ENCODE data around the gene ELFN2. TPM values are rescaled to one million over a fixed set of nuclear protein-coding genes. Genes with fewer than 3 reads are reported as not detected.

The ELFN2 gene
- total RNA-seq, 1 experiment from 2014 or later, result 3.1 TPM

DNA sequence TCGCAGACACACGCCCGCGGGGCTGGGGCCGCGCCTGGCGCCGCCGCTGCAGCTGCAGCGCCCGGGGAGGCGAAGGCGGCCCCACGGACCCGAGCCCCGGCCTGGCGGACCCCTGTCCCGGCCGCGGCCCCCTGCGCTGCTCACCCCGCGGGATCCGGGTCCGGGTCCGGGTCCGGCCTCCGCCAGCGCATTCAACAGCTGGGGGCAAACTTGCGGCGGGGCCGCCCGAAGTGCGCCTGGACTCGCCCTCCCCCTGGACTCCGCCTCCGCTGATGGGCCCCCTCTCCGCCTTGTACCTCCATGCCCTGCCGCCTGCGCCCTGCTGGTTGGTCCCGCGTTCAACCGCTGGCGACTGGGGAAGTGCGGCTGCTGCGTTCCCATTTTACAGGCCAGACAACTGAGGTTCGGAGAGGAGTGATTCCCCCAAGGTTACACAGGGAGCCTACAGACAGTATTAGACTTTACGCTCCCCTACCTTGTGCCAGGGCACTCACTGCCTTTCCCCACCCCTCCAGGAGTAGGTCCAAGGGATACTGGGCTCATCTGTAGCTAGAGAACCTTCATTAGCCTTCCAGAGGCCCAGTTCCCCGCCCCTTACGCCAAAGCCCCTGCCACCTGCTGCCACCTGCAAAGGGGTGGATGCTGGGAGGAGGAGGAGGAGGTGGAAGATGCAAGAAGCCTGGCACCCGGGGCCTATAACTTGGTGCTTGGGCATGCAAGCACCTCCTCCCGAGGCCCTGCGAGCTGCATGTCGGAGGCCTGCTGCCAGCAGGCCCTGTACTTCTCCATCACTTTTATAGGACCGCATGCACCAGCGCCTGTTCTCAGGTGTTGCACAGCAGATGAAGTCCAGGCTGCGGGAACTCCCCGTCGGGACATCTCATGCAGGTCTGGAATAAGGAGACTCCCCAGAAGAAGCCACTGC is 694 bp upstream of the ELFN2 start:
- DNase-seq (ENCODE audit: low read depth), result no peak

DNA sequence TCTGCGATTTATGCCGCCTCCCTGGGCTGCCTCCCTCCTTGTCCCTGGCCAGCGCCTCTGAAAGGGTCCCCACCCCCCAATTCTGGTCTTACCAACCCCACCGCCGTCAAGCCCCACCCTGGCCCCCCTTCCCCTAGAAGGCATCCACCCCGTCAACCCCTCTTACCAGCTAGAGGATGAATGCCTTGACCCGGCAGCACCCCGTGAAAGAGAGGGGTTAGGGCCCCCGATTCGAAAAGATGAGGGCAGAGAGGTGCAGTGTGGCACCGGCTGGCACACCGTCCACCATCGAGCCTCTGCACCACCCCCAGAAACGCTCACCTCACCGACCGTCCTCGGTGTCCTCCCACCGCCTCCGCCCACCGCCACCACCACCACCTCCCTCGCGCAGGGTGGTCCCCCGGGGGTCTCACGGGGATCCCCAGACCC is 559 bp downstream of the ELFN2 start:
- no peak for DNase-seq (ENCODE audit: low read depth)

DNA sequence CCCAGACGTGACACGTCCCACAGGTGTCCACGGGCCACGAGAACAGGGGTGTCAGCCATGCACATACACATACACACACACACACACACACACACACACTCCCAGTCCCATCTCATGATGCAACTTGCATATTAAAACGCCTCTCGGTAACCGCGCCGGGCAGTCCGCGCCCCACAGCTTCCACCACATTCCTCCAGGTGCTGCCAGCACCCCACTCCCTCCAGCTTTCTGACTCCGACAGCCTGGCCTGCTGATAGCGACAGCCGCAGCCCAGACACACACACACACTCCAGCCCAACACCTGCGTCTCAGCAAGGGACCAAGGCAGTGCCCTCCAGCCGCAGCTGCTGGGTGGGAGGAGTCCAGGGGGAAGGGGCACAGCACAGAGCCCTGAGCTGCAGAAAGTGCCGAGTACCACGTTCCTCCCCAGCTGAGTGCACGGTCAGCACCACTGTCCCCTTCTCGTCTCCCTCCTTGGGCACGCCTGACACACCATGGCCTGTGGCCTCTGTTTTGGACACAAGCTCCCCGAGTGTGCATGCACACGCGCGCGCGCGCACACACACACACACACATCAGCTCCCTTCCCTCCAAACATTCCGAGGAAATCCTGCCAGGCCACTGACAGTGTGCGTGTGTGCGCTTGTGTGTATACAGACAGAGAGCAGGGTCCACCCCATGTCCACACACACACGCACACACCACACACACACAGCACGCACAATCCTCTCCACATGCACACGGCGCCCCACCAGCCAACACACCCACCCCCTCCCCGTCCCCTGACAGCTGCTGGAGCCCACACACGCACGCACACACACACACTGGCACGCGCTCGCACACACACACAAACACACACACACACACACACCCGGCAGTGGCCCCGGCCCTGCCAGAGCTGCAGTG is 1.2 kb downstream of the ELFN2 start:
- no peak for DNase-seq (ENCODE audit: low read depth)

DNA sequence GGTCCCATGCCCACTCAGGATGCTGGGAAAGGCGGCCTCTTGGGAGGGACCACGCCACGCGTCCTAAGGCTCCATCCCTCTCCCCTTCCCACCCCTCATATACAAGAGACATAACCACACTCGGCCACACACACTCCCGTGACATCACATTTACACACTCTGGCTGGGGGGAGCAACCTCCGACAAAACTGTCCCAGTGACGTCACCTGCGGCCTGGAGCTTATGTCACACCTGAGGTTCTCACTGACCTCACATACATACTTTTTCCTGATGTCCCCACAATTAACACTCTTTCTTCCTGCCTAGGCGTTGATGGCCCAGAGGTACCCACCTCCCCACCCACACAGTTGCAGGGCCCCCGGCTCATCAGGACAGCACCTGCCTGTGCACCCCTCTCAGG is 1.9 kb downstream of the ELFN2 start:
- no peak for DNase-seq (ENCODE audit: low read depth)

DNA sequence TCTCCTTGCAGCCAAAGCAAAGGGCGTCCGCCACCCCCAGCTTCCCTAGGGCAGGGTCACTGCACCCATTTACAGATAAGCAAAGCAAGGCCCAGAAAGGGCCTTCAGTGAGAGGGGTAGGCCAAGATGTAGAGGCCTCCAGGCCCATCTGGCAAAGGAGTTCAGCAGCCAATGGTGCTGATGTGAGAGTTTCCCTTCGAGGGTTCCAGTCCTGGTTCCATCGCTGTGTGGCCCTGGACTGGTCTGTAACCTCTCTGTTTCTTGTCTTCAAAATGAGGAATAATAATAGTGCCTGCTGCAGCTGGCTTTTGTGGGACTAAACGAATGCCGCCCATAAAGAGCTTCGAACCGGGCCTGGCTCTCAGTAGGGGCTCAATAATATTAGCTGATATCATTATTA is 4.0 kb downstream of the ELFN2 start:
- no peak for DNase-seq (ENCODE audit: low read depth)

DNA sequence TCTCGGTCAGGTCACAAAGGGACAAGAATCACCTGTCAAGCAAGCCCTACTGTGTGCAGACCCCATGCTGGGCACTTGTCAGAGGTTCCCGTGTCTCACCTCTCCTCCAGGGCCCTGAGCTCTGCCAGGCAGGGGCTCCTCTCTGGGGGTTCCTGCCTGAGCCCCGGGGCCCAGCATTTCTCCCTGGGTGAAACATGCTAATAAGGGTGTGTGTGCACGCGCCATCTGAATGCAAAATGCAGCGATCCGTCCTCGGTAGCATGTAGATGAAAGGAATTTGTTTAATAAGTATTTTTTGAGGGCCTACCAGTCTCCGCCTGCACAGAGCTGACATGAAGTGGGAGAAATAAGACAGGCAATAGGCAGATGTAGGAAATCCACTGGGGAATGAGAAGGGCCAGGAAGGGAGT is 5.8 kb downstream of the ELFN2 start:
- no peak for DNase-seq (ENCODE audit: low read depth)

DNA sequence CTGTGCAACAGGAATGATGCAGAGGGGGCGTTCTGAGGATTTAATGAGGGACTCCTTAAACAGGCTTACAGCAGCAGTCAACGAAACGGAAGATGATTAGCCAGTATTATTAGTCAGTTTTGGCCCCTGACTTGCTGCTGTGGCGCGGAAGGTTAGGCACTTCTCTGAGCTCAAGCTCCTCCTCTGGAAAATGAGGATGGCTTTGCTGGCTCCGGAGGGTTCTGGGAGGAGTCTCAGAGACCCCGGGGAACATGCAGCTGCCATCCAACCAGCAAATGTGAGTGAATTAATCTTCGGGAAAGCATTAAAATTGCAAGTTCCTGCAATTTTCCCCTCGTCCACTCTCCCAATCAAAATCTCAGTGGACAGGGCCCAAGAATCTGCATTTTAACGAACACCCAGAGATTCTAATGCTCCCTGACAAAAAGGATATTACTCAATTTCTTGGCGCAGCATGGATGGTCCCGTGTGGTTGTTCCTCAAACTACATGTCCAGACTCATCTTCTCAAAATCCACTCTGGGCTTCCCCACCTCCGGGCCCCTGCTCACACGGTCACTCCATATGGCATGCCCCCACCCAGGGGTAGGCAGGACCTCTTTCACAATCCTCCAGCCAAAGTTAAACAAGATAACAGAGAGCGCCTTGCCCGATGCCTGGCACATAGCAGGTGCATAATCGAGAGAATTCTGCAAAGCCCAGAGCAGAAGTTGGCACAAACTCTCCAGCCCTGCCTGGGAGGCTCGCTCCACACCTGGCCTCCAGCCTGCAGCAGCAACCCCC is 6.4 kb downstream of the ELFN2 start:
- DNase-seq (ENCODE audit: low read depth), result no peak

DNA sequence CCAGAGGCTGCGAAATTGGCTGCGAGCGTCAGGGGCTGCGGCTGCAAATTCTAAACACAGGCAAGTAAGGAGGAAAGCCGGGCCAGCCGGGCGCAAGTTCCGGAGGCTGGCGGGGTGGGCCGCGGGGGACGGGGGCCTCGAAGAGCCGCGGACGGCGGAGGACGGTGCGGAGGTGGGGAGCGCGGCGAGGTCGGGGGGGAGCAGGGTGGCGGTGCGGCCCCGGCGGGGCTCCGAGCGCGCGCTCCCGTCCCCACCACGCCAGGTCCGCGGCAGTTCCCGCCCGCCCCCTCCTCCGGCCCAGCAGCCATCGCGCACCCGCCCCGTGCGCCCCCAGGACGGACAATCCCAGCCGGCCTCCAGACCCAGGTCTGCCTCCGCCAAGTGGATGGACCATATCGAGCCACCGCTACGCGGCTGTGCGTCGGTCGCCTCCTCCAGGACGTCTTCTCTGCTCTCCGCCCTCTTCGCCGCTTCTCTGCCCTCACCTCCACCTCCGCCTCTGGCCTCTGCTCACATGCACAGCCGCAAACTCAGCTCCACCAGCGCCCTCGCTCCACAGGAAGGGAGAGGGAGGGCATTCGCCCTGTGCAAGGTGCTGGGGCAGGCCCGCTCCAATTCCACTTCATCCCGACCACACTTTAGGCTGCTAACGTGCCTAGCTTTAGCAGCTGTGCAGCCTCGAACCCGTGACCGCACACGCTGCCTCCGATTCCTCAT is 7.2 kb downstream of the ELFN2 start:
- peak; percentile 45 for DNase-seq (ENCODE audit: low read depth)

DNA sequence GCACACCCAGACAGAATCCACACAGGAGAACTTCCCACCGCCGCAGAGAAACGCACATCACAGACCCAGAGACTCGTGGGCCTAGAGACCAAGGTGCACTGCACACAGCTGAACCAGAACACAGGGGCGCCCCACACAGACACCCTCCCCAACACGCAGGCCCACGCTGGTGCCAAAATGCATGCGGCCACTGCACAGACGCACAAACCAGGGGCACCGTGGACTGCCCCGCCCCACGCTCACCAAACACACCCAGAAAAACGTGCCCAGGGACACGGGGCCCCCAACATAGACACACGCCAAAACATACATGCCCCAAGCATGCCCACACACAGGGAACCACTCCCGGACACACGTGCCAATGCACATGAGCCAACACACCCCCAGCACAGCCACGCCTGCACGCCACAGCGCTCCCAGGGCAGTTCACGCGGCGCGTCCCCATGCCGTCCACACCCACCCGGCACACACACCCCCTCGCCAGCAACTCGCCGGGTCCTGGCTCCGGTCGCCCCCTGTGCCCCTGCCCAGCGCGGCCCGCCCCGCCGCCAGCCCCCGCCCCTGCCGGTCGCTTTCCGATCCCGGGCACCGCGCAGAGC is 7.8 kb downstream of the ELFN2 start:
- DNase-seq (ENCODE audit: low read depth), result no peak

DNA sequence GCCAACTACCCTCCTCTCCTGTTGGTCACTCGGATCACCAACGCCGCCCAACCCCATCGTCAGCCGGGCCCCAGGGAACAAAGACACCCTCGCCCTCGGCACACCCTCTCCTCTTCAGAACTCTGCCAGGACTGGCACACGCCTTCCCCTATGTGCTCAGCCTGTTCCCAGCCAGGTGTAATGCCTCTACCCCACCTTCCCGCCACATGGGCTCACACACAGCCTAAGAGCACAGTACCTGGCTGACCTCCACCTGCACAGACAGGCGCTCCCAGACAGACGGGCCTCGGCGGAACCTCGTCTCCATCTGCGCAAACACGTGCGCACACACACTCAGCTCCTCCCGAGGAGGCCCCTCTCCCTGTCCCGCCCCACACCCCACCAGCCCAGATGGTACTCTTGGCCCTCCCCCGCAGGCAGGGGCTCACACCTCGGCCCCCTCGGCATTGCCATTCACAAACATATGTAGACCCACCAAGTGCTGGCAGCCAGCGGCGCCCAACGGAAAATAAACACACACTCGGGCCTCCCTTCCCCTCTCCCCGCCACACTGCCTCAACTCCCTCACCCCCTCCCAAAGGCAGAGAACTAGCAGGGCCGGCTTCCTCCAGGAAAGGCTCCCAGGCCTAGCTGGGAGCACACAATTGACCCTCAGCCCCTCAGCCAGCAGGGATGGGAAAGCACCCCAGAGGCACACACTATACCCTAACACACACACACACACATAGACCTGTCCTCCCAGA is 8.5 kb downstream of the ELFN2 start:
- DNase-seq (ENCODE audit: low read depth), result no peak

DNA sequence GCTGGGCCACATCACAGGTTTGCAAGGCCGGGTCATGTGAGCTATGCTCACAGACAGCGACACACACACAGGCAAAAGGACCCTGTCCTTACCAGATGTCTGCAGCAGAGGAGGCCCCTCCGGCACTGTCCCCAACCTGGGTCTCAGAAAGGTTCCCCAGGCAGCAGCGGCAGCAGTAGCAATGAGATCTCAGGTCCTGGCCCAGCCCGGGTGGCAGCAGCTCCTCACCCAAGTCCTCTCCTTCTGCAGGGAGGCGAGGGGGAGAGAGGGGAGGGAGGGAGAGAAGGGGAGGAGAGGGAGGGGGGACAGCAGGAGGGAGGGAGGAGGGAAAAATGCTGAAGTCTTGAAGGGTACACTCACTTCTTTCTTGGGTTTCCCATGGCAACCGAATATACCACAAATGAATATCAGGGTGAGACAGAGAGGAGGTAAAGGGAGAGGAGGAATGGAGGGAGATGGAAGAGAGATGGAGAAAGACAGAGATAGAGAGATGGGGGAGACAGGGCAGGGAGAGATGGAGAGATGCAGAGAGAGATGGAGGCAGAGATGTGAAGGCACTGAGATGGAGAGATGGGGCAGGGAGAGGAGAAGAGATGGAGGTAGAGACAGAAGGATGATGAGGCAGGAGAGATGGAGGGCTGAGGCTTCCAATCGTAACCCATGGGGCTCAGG is 9.5 kb downstream of the ELFN2 start:
- peak; percentile 37 for DNase-seq (ENCODE audit: low read depth)

DNA sequence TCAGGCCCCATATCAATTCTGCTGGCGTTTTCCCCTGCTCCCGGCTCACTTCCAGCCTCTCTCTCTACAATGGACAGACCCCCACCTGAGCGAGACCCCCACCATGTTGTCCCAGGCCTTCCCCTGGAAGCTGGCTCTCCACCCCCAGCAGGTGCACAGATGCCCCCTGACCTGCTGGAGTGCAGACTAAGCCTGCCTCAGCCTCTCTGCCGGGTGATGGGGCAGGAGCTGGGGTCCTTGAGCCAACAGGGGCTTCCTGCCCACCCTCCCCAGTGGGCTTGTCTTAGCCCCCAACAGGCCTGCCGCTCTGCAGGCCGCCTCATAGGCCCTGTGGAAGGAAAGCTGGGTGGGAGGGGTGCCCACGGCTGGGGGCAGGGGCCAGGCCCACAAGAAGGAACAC is 10.0 kb downstream of the ELFN2 start:
- no peak for DNase-seq (ENCODE audit: low read depth)

DNA sequence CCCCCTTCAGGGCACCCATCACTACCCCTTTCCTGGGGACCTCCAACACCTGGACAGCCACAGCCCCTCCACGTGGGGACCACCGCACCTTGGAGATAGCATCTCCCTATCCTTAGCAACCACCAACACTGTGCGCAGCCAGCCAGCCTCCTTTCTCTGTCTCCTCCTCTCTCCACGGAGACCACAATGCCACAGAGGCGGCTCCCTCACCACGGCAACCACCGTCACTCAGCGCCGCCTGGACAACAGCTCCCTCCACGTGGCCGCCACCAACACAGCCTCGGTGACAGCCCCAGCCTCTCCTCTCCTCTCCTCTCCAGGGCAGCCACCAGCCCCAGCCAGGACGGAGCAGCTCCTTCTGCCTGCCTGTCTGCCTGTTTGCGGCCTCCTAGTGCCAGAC is 10.5 kb downstream of the ELFN2 start:
- peak; percentile 41 for DNase-seq (ENCODE audit: low read depth)

DNA sequence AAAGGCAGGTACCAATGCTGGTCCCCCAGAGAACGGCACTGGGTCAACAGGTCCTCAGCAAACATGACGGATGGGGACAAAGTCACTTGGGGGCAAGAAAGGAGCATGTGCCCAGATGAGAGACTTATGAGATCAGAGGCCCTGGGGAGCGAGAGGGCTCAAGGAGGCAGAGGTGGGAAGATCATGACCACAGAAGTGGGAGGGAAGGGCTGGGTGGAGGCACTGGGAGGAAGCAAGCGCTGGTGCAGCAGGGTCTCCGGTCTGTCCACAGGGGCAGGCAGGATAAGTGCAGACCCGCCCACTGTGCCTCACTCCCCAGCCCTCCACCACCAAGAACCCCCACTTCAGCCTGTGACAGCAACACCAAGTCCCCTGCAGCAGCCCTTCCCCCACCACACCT is 10.9 kb downstream of the ELFN2 start:
- no peak for DNase-seq (ENCODE audit: low read depth)

DNA sequence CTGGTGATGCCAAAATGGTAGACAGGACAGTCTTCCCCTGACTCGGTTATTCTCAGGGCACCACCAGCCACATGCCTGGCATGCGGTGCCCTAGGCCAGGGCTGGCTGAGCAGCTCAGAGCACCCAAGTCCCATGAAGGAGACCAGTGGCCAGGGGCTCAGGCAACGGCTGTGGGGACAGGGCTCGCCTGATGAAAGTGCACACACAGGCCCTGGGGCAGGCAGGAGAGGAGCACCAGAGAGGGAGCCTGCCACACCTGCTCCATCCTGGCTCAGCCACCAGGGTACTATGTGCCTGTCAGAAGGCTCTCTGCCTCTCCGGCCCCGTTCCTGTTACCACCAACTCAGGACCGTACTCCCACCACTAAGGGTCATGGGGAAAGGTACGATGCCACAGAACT is 12.1 kb downstream of the ELFN2 start:
- no peak for DNase-seq (ENCODE audit: low read depth)

DNA sequence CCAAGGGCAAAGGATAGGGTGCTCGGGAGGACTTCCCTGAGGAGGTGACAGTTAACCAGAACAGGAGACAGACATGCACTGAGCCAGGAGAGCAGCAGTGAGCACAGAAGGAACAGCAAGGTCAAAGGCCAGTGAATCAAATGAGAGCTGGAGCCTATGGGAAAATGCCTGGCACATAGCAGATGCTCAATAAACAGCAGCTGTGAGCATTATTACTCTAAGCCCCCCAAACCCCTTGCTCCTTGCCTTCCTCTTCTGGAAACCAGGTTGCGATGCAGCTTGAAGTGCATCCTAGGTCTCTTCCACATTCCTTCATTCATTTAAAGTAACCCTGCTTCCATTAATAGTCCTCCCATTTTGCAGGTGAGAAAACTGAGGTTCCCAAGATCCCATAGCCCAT is 13.0 kb downstream of the ELFN2 start:
- no peak for DNase-seq (ENCODE audit: low read depth)

DNA sequence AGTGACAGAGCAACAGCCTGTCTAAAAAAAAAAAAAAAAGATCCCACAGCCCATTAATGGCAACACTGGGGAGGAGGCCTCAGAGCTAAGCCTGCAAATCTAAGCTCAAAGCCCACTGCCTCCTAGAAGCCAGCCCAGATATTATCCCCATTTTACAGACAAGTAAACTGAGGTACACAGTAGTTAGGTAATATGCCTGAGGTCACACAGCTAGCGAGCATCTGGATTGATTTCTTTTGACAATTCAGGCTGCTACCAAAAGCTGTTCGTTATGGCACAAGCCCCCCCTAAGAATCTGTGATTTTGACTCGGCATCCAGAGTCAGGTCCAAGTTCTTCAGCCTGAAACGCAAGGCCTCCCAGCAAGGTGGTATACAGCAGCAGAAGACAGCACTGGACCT is 13.7 kb downstream of the ELFN2 start:
- no peak for DNase-seq (ENCODE audit: low read depth)

DNA sequence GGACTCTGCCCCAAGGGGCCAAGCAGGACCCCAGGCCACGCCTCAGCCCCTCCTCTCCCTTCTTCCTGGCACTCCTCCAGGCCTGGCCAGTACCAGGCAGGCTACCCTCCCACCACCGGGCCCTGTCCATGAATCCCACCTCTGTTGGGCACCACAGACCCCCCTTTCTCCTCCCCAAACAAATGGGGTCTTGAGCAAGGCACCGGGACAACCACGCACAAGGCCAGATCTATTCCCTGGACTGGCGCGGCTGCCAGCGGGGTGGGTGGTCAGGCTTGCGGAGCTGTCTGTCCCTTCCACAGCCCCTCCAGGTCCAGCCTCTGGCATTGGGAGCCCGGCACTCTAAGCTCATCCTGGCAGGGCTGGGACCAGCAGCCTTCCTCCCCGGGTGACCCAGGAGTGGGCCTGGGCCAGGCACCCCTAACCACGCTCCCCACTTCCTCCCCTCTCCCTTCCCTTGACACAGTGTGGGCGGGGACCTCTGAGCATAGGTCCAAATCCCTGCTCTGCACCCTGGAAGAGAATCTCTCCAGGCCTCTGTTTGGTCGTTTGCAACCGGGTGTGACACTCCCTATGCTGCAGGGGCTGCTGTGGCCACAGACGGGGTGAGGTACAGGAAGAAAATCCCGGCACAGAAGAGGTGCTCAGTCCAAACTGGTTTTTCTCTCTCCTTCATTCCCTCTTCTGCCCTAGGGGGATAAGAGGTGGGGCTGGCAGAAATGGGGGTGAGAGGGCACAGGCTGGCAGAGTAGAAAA is 14.6 kb downstream of the ELFN2 start:
- DNase-seq (ENCODE audit: low read depth), result no peak

DNA sequence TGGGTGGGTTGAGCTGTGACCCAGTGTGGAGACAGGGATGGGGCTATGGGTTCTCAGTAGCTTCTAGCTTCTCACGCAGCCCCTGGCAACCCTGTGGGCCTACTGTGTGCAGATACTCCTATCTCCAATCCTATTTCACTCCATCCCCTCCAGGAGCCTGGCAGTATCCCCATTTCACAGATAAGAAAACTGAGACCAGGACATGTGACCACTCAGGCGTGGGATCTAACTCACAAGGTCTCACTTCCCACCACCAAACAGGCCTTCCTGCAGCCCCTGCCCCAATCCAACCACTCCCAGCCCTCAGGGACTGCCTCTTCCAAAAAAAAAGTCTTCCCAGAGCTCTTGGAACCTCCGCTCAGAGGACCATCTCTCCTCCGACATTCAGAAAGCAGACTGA is 15.6 kb downstream of the ELFN2 start:
- DNase-seq (ENCODE audit: low read depth), result no peak

Measured in M059J (cell line).